H9 (cell line): Measurements from ENCODE around the gene NAPA. TPM values are rescaled to one million over a fixed set of nuclear protein-coding genes. Genes with fewer than 3 reads are reported as not detected.

Experiments
- DNase-seq: peaks from one replicate; pipeline ENCODE4 v3.0.0-alpha.2; 2017
- H2AFZ ChIP-seq: one replicate; pipeline ENCODE4 v1.6.1; 2013; ENCODE audit warnings: mild to moderate bottlenecking, low read length, control low read depth, moderate library complexity
- H2AK5ac ChIP-seq: 2 replicates; pipeline ENCODE4 v1.6.1; 2013; ENCODE audit warnings: low read length, control low read depth, mixed read lengths; ENCODE audit not compliant: insufficient read length
- H2BK120ac ChIP-seq: one replicate; pipeline ENCODE4 v1.6.1; 2013; ENCODE audit warnings: low read depth, mild to moderate bottlenecking, low read length, control low read depth, inconsistent platforms; ENCODE audit not compliant: poor library complexity, severe bottlenecking
- H2BK12ac ChIP-seq: 2 replicates; pipeline ENCODE4 v1.6.1; 2013; ENCODE audit warnings: low read length, control low read depth, mixed read lengths, low read depth; ENCODE audit not compliant: insufficient read length
- H2BK15ac ChIP-seq: 2 replicates; pipeline ENCODE4 v1.6.1; 2013; ENCODE audit warnings: low read depth, low read length, control low read depth
- H2BK20ac ChIP-seq: one replicate; pipeline ENCODE4 v1.6.1; 2013; ENCODE audit warnings: low read depth, mild to moderate bottlenecking, low read length, control low read depth, inconsistent platforms; ENCODE audit not compliant: poor library complexity, severe bottlenecking
- H2BK5ac ChIP-seq: 2 replicates; pipeline ENCODE4 v1.6.1; 2013; ENCODE audit warnings: low read length, control low read depth, mixed read lengths; ENCODE audit not compliant: insufficient read length
- H3K14ac ChIP-seq: 2 replicates; pipeline ENCODE4 v1.6.1; 2013; ENCODE audit warnings: low read length, control low read depth; ENCODE audit not compliant: insufficient read depth
- H3K18ac ChIP-seq: 2 replicates; pipeline ENCODE4 v1.6.1; 2013; ENCODE audit warnings: low read depth, mild to moderate bottlenecking, mixed read lengths, low read length, control low read depth; ENCODE audit not compliant: insufficient read length
- H3K23ac ChIP-seq: 2 replicates; pipeline ENCODE4 v1.6.1; 2013; ENCODE audit warnings: low read length, control low read depth, mixed read lengths, low read depth; ENCODE audit not compliant: insufficient read length
- H3K23me2 ChIP-seq: 2 replicates; pipeline ENCODE4 v1.6.1; 2013; ENCODE audit warnings: low read depth, mild to moderate bottlenecking, mixed read lengths, low read length, control low read depth; ENCODE audit not compliant: insufficient read length, poor library complexity, severe bottlenecking
- H3K27ac ChIP-seq: 2 replicates; pipeline ENCODE4 v1.5.1; 2013; ENCODE audit warnings: low read length, control low read depth, mixed read lengths, low read depth; ENCODE audit not compliant: insufficient read length
- H3K27me3 ChIP-seq: 2 replicates; pipeline ENCODE4 v1.6.1; 2013; ENCODE audit warnings: low read length, control low read depth, inconsistent platforms; ENCODE audit not compliant: insufficient read depth
- H3K4ac ChIP-seq: 2 replicates; pipeline ENCODE4 v1.6.1; 2013; ENCODE audit warnings: low read depth, mild to moderate bottlenecking, control low read depth, inconsistent platforms, low read length, moderate library complexity
- H3K4me1 ChIP-seq: 2 replicates; pipeline ENCODE4 v1.6.1; 2013; ENCODE audit warnings: low read length, control low read depth, inconsistent platforms; ENCODE audit not compliant: insufficient read depth
- H3K4me2 ChIP-seq: 2 replicates; pipeline ENCODE4 v1.6.1; 2013; ENCODE audit warnings: low read length, control low read depth, mixed read lengths; ENCODE audit not compliant: insufficient read length, insufficient read depth
- H3K56ac ChIP-seq: 2 replicates; pipeline ENCODE4 v1.6.1; 2013; ENCODE audit warnings: low read depth, mild to moderate bottlenecking, mixed read lengths, low read length, control low read depth; ENCODE audit not compliant: insufficient read length
- H3K79me1 ChIP-seq: 2 replicates; pipeline ENCODE4 v1.6.1; 2013; ENCODE audit warnings: low read depth, mild to moderate bottlenecking, moderate library complexity, low read length, control low read depth, inconsistent platforms; ENCODE audit not compliant: insufficient read depth, poor library complexity, severe bottlenecking
- H3K79me2 ChIP-seq: 2 replicates; pipeline ENCODE4 v1.6.1; 2013; ENCODE audit warnings: low read length, control low read depth, inconsistent platforms; ENCODE audit not compliant: insufficient read depth
- H3K9ac ChIP-seq: 2 replicates; pipeline ENCODE4 v1.6.1; 2013; ENCODE audit warnings: low read length, control low read depth, mixed read lengths; ENCODE audit not compliant: insufficient read length; ENCODE audit errors: extremely low read depth
- H3K9me3 ChIP-seq: one replicate; pipeline ENCODE4 v1.6.1; 2013; ENCODE audit warnings: low read depth, low read length, inconsistent platforms; ENCODE audit not compliant: control insufficient read depth
- H3T11ph ChIP-seq: one replicate; pipeline ENCODE4 v1.6.1; 2013; ENCODE audit warnings: mild to moderate bottlenecking, low read length, control low read depth, inconsistent platforms
- H4K20me1 ChIP-seq: one replicate; pipeline ENCODE4 v1.6.1; 2013; ENCODE audit not compliant: control insufficient read depth, insufficient read length, insufficient read depth
- H4K5ac ChIP-seq: 2 replicates; pipeline ENCODE4 v1.6.1; 2013; ENCODE audit warnings: low read depth, mild to moderate bottlenecking, mixed read lengths, low read length, control low read depth; ENCODE audit not compliant: insufficient read length
- H4K8ac ChIP-seq: replicated peaks from 2 replicates; pipeline ENCODE4 v1.6.1; 2013; ENCODE audit warnings: low read length, control low read depth, mixed read lengths, low read depth; ENCODE audit not compliant: insufficient read length
- H4K91ac ChIP-seq: 2 replicates; pipeline ENCODE4 v1.6.1; 2013; ENCODE audit warnings: low read depth, mild to moderate bottlenecking, moderate library complexity, mixed read lengths, low read length, control low read depth; ENCODE audit not compliant: insufficient read length
- H3K27ac Mint-ChIP-seq, 3 experiments: 2 replicates in 2 of 3; 3 replicates in 1 of 3; pipeline ENCODE4 v1.8.0; 2020 to 2021; ENCODE audit warnings: mixed read lengths in 3 of 3, mild to moderate bottlenecking in 1 of 3, moderate library complexity in 1 of 3
- H3K27me3 Mint-ChIP-seq: 2 replicates; pipeline ENCODE4 v1.8.0; 2021; ENCODE audit warnings: low read depth, mild to moderate bottlenecking, moderate library complexity, mixed read lengths
- H3K36me3 Mint-ChIP-seq, 3 experiments: 2 replicates in 2 of 3; 3 replicates in 1 of 3; pipeline ENCODE4 v1.8.0; 2020 to 2021; ENCODE audit warnings: low read depth in 3 of 3, mixed read lengths in 3 of 3; ENCODE audit not compliant: insufficient read depth in 1 of 3
- H3K4me1 Mint-ChIP-seq, 2 experiments: 2 replicates each; pipeline ENCODE4 v1.8.0; 2020; ENCODE audit warnings: mixed read lengths in 2 of 2
- H3K4me3 Mint-ChIP-seq, 2 experiments: 2 replicates in 1 of 2; 3 replicates in 1 of 2; pipeline ENCODE4 v1.8.0; 2020 to 2021; ENCODE audit warnings: mild to moderate bottlenecking in 2 of 2, mixed read lengths in 2 of 2, moderate library complexity in 1 of 2
- H3K9me3 Mint-ChIP-seq, 2 experiments: 2 replicates in 1 of 2; 3 replicates in 1 of 2; pipeline ENCODE4 v1.8.0; 2020; ENCODE audit warnings: mild to moderate bottlenecking in 2 of 2, mixed read lengths in 2 of 2, moderate library complexity in 1 of 2
- WGBS: extraction: QIAGEN DNeasy Blood & Tissue Kit; methylation state at CpG from one replicate; pipeline ENCODE4 v1.1.7; 2013; ENCODE audit warnings: missing lambda C conversion rate, low lambda C conversion rate, mixed read lengths; ENCODE audit not compliant: insufficient read length; ENCODE audit errors: extremely low coverage; 5-methylcytosine and 5-hydroxymethylcytosine counted together
- total RNA-seq: library from RNA; stranded (reverse); gene quantifications from 2 replicates; pipeline ENCODE4 v1.2.1, GENCODE V29; 2021
- TF ChIP-seq, protein P1 (sequence below): fragments of 200-600 bp; sonication (generic); conservative IDR thresholded peaks from 3 replicates; pipeline ENCODE4 v1.8.0; 2021; ENCODE audit warnings: antibody characterized with exemption, mild to moderate bottlenecking

NAPA gene
- total RNA-seq, 1 experiment from 2014 or later, result 62.8 TPM

DNA sequence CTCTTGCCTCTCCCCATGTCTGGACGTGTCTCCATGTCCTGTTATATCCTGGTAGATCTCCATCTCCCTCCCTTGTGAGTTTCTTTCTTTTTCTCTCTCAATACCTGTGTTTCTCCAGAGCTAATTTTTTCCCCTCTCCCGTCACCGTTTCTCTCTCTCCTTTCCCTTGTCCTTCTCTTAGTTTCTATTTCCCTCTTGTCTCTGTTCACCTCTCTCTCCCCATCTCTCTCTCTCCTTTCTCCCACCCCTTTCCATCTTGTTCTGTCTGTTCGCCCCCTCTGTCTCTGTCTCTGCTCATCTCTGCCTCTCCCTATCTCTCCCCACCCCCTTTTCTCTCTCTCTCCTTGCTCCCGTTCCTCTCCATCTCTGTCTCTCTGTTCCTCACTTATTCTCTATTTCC, 56.2 kb downstream of the NAPA start:
- H4K20me1 ChIP-seq, result no peaks in the 10 kb centered on the region
- H3K27me3 ChIP-seq, result peaks cover 2% of the 10 kb centered on the region; the same call in 1 of the 2 replicates
- no peaks in the 10 kb centered on the region for H3K23me2 ChIP-seq
- H2BK12ac ChIP-seq, result no peak overlapping the region
- Mint-ChIP-seq H3K4me3 (no peak overlapping the region), H3K9me3 (no peaks in the 10 kb centered on the region), H3K36me3 (peaks cover 5 to 16% (median 6%) of the 10 kb centered on the region in 3 experiments; a peak in 6 of 7 replicates), H3K27me3 (peaks cover 8% of the 10 kb centered on the region; the same call in 1 of the 2 replicates), H3K27ac (no peak overlapping the region), H3K4me1 (peaks cover 0 to 6% of the 10 kb centered on the region in 2 experiments; a peak in 1 of 4 replicates)
- no peak overlapping the region for H3K14ac ChIP-seq
- no peak for DNase-seq
- H2AFZ ChIP-seq, result no peak overlapping the region
- TF ChIP-seq, protein P1, sequence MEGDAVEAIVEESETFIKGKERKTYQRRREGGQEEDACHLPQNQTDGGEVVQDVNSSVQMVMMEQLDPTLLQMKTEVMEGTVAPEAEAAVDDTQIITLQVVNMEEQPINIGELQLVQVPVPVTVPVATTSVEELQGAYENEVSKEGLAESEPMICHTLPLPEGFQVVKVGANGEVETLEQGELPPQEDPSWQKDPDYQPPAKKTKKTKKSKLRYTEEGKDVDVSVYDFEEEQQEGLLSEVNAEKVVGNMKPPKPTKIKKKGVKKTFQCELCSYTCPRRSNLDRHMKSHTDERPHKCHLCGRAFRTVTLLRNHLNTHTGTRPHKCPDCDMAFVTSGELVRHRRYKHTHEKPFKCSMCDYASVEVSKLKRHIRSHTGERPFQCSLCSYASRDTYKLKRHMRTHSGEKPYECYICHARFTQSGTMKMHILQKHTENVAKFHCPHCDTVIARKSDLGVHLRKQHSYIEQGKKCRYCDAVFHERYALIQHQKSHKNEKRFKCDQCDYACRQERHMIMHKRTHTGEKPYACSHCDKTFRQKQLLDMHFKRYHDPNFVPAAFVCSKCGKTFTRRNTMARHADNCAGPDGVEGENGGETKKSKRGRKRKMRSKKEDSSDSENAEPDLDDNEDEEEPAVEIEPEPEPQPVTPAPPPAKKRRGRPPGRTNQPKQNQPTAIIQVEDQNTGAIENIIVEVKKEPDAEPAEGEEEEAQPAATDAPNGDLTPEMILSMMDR, result no peak
- H3K79me2 ChIP-seq, result no peaks in the 10 kb centered on the region
- H2BK20ac ChIP-seq, result no peak overlapping the region
- H2BK15ac ChIP-seq, result no peak overlapping the region
- no peak overlapping the region for H3K27ac ChIP-seq
- H3K9ac ChIP-seq, result no peak overlapping the region
- H2AK5ac ChIP-seq, result no peak overlapping the region
- no peak overlapping the region for H3T11ph ChIP-seq
- H3K23ac ChIP-seq, result no peak overlapping the region
- H2BK120ac ChIP-seq, result no peak overlapping the region
- H3K4me1 ChIP-seq, result no peaks in the 10 kb centered on the region; the same call in 1 of the 2 replicates
- H4K91ac ChIP-seq, result no peak overlapping the region
- H2BK5ac ChIP-seq, result no peak overlapping the region
- no peak overlapping the region for H3K4ac ChIP-seq
- no peak overlapping the region for H3K4me2 ChIP-seq
- WGBS, result no CpG with 5 or more reads among the region's 5 CpGs
- no peak overlapping the region for H3K18ac ChIP-seq
- H4K8ac ChIP-seq, result no peak overlapping the region
- no peak overlapping the region for H4K5ac ChIP-seq
- H3K56ac ChIP-seq, result no peak overlapping the region
- no peaks in the 10 kb centered on the region for H3K79me1 ChIP-seq
- no peaks in the 10 kb centered on the region for H3K9me3 ChIP-seq
